ENCODE data around the gene SHC1.

SHC1 gene

GRCh38 chr1:154967331-154967950, 3.1 kb downstream of the SHC1 start:
- Histone ChIP-seq H3K9ac (ENCODE audit: insufficient read length) (no peak overlapping the region), H3K36me3 (ENCODE audit: insufficient read depth, low read length) (peaks cover 54% of the 10 kb centered on the region), H3K27ac (peak overlapping the region; percentile 22; the same call in 1 of the 2 replicates), H3K9me3 (ENCODE audit: low read depth, low read length) (no peaks in the 10 kb centered on the region), H3K4me3 (no peak overlapping the region)
- no peak for TF ChIP-seq FOXP2 (optimal IDR thresholded peaks at IDR 0.05; ENCODE audit: control extremely low read depth, extremely low read length, insufficient read depth)
- no peak for TF ChIP-seq EZH2 (IDR thresholded peaks at IDR 0.05)
- TF ChIP-seq POLR2AphosphoS5 (IDR thresholded peaks at IDR 0.05; ENCODE audit: borderline replicate concordance, low read depth, low read length): no peak
- no peak for DNase-seq (ENCODE audit: low read depth, low spot score)

- Histone ChIP-seq H3K9me3 (ENCODE audit: low read depth, low read length) (no peaks in the 10 kb centered on the region), H3K4me3 (no peak overlapping the region), H3K27ac (no peak overlapping the region), H3K36me3 (ENCODE audit: insufficient read depth, low read length) (peaks cover 54% of the 10 kb centered on the region), H3K9ac (ENCODE audit: insufficient read length) (no peak overlapping the region)
- TF ChIP-seq FOXP2 (optimal IDR thresholded peaks at IDR 0.05; ENCODE audit: control extremely low read depth, extremely low read length, insufficient read depth) (no peak), POLR2AphosphoS5 (IDR thresholded peaks at IDR 0.05; ENCODE audit: borderline replicate concordance, low read depth, low read length) (no peak), EZH2 (IDR thresholded peaks at IDR 0.05) (no peak)
- no peak for DNase-seq (ENCODE audit: low read depth, low spot score)
Measured at GRCh38 chr1:154966111-154966510, 4.4 kb downstream of the SHC1 start.

GRCh38 chr1:154964359-154964758, 6.2 kb downstream of the SHC1 start:
- no peaks in the 10 kb centered on the region for H3K9me3 ChIP-seq (ENCODE audit: low read depth, low read length)

GRCh38 chr1:154963643-154964042, 6.9 kb downstream of the SHC1 start:
- DNase-seq (ENCODE audit: low read depth, low spot score): no peak
- peaks cover 64% of the 10 kb centered on the region for H3K36me3 ChIP-seq (ENCODE audit: insufficient read depth, low read length)
- no peaks in the 10 kb centered on the region for H3K9me3 ChIP-seq (ENCODE audit: low read depth, low read length)
- no peak overlapping the region for H3K9ac ChIP-seq (ENCODE audit: insufficient read length)
- TF ChIP-seq FOXP2 (optimal IDR thresholded peaks at IDR 0.05; ENCODE audit: control extremely low read depth, extremely low read length, insufficient read depth): no peak
- TF ChIP-seq POLR2AphosphoS5 (IDR thresholded peaks at IDR 0.05; ENCODE audit: borderline replicate concordance, low read depth, low read length): peak; percentile 5; the same call in 1 of the 2 replicates
- no peak for TF ChIP-seq EZH2 (IDR thresholded peaks at IDR 0.05)
- 0 out of 2 replicates have a peak overlapping the region, but pooled peaks have one; percentile 19 for H3K27ac ChIP-seq
- H3K4me3 ChIP-seq: no peak overlapping the region

More at GRCh38 chr1:154964359-154964758, 6.2 kb downstream of the SHC1 start:
- no peak overlapping the region for H3K9ac ChIP-seq (ENCODE audit: insufficient read length)
- no peak overlapping the region for H3K4me3 ChIP-seq
- H3K27ac ChIP-seq: 0 out of 2 replicates have a peak overlapping the region, but pooled peaks have one; percentile 19
- TF ChIP-seq FOXP2 (optimal IDR thresholded peaks at IDR 0.05; ENCODE audit: control extremely low read depth, extremely low read length, insufficient read depth) (no peak), POLR2AphosphoS5 (IDR thresholded peaks at IDR 0.05; ENCODE audit: borderline replicate concordance, low read depth, low read length) (no peak), EZH2 (IDR thresholded peaks at IDR 0.05) (no peak)
- no peak for DNase-seq (ENCODE audit: low read depth, low spot score)
- H3K36me3 ChIP-seq (ENCODE audit: insufficient read depth, low read length): peaks cover 57% of the 10 kb centered on the region

DNA sequence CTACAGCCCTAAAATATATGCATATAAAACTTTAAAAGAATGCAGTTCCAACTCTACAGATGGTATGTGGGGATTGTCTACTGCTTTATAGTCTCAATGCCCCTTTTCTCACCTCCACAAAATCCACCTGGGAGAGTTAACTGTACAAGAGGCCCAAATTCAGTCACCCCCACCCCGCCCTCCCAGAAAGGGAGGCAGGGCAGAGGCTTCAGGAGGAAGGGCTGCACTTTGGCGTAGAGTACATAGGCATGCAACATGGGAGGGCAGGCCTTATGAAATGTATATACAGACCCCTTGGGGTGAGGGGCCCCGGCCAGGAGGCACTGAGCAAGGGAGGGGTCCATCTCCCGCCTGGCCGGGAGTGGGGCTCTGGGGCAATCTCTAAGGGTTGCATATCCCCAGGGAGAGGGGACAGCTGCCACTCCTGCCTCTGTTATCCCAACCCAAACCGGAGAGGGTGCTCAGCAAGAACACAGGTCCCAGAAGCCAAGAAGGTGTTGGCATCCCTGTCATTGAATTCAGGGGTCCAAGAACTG, 7.7 kb downstream of the SHC1 start:
- TF ChIP-seq POLR2AphosphoS5 (IDR thresholded peaks at IDR 0.05; ENCODE audit: borderline replicate concordance, low read depth, low read length) (no peak), EZH2 (IDR thresholded peaks at IDR 0.05) (no peak), FOXP2 (optimal IDR thresholded peaks at IDR 0.05; ENCODE audit: control extremely low read depth, extremely low read length, insufficient read depth) (no peak)
- Histone ChIP-seq H3K27ac (peak overlapping the region; percentile 95), H3K9ac (ENCODE audit: insufficient read length) (peak overlapping the region; percentile 97)

GRCh38 chr1:154962156-154962749, 8.3 kb downstream of the SHC1 start:
- no peak; the same call in 1 of the 2 replicates for TF ChIP-seq POLR2AphosphoS5 (IDR thresholded peaks at IDR 0.05; ENCODE audit: borderline replicate concordance, low read depth, low read length)
- Histone ChIP-seq H3K9me3 (ENCODE audit: low read depth, low read length) (no peaks in the 10 kb centered on the region), H3K27ac (peak overlapping the region; percentile 95), H3K36me3 (ENCODE audit: insufficient read depth, low read length) (peaks cover 56% of the 10 kb centered on the region), H3K4me3 (peak overlapping the region; percentile 93), H3K9ac (ENCODE audit: insufficient read length) (peak overlapping the region; percentile 97)
- no peak for DNase-seq (ENCODE audit: low read depth, low spot score)

More for the DNA sequence above, 7.7 kb downstream of the SHC1 start:
- Histone ChIP-seq H3K9me3 (ENCODE audit: low read depth, low read length) (no peaks in the 10 kb centered on the region), H3K4me3 (peak overlapping the region; percentile 93), H3K36me3 (ENCODE audit: insufficient read depth, low read length) (peaks cover 62% of the 10 kb centered on the region)
- no peak for DNase-seq (ENCODE audit: low read depth, low spot score)

GRCh38 chr1:154961207-154962155, 9.1 kb downstream of the SHC1 start, which contains the start of gene PYGO2:
Gene PYGO2, minus strand, starts transcription at chr1:154961782. Its CDS starts 206 bp downstream, at chr1:154961576.
- TF ChIP-seq EZH2 (IDR thresholded peaks at IDR 0.05) (no peak), POLR2AphosphoS5 (IDR thresholded peaks at IDR 0.05; ENCODE audit: borderline replicate concordance, low read depth, low read length) (peak; percentile 92), FOXP2 (optimal IDR thresholded peaks at IDR 0.05; ENCODE audit: control extremely low read depth, extremely low read length, insufficient read depth) (no peak)
- Histone ChIP-seq H3K9ac (ENCODE audit: insufficient read length) (peak within 1 kb of the TSS; percentile 97), H3K27ac (peak within 1 kb of the TSS; percentile 95), H3K4me3 (peak within 1 kb of the TSS; percentile 93), H3K36me3 (ENCODE audit: insufficient read depth, low read length) (peaks cover 48% of the 10 kb centered on the region), H3K9me3 (ENCODE audit: low read depth, low read length) (no peaks in the 10 kb centered on the region)
- DNase-seq (ENCODE audit: low read depth, low spot score): no peak

All from SK-N-MC (cell line).